Effector memory CD8-positive, alpha-beta T cell (primary cell): ENCODE data around the gene P2RX2.

Experiments
- ATAC-seq: fragments of 150-1000 bp; cut with Tn5 transposase; replicated peaks from 2 replicates; pipeline ENCODE4 v1.10.0; 2021; ENCODE audit warnings: mild to moderate bottlenecking, moderate library complexity
- DNase-seq, 3 experiments: peaks; one replicate each; pipeline ENCODE4 v3.0.0; 2021
- H3K27ac Mint-ChIP-seq, 2 donors: one replicate each; pipeline ENCODE4 v1.8.0; 2022; ENCODE audit warnings: mild to moderate bottlenecking in 2 of 2, mixed read lengths in 2 of 2, moderate library complexity in 2 of 2
- H3K27me3 Mint-ChIP-seq, 2 donors: one replicate each; pipeline ENCODE4 v1.8.0; 2022; ENCODE audit warnings: mixed read lengths in 2 of 2
- H3K36me3 Mint-ChIP-seq: one replicate; pipeline ENCODE4 v1.8.0; 2022; ENCODE audit warnings: mild to moderate bottlenecking, moderate library complexity, mixed read lengths; ENCODE audit not compliant: insufficient read depth
- H3K4me1 Mint-ChIP-seq, 2 donors: one replicate each; pipeline ENCODE4 v1.8.0; 2022; ENCODE audit warnings: low read depth in 2 of 2, mixed read lengths in 2 of 2
- H3K4me3 Mint-ChIP-seq, 2 donors: one replicate each; pipeline ENCODE4 v1.8.0; 2022; ENCODE audit warnings: mild to moderate bottlenecking in 2 of 2, mixed read lengths in 2 of 2, moderate library complexity in 2 of 2
- H3K9me3 Mint-ChIP-seq, 2 donors: one replicate each; pipeline ENCODE4 v1.8.0; 2022; ENCODE audit warnings: mixed read lengths in 2 of 2

Gene P2RX2

GRCh38 chr12:132622437-132623071 is 4.0 kb downstream of the P2RX2 start:
- Mint-ChIP-seq H3K9me3 (no peaks in the 10 kb centered on the region), H3K36me3 (no peaks in the 10 kb centered on the region), H3K4me3 (no peak overlapping the region), H3K27me3 (peaks cover 8 to 10% of the 10 kb centered on the region in 2 donors), H3K27ac (no peak overlapping the region), H3K4me1 (peaks cover 4 to 10% of the 10 kb centered on the region in 2 donors)
- ATAC-seq: no peak
- DNase-seq: no peak

DNA sequence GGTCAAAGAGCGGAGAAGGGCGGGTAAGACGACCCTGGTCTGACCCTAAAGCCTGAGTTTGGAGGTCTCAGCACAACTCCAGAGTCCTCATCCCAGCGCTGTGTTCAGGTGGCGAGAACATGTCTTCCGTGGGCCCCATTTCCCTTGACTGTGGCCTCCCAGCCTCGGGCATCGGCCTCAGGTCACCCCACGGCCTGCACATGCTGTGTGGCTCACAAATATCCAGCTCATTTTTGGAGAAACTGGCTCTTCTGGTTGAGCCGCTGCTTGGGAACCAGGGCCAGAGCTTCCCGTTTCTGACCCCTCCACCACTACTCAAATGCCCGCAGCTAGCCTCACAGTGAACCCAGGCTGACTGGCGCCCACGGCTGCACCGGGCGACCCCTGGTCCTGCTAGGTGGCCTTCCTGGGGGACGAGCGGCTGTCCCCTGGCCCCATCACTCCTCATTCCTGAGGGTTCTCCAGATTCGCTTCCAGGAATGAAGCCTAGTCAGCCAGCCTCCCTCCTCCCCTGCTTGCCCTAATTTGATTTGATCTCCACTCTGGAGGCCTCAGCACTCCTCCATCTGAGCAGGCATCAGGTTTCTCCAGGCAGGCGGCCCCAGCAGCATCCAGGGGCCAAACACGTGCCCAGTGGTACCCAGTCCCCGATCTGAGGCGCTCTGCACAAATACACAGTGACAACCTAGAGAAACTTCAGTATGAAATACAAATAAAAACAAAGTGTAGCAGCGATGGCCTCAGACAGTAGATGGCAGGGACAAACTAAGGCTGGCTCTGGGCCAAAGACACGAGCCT is 4.7 kb downstream of the P2RX2 start:
- DNase-seq: no peak
- Mint-ChIP-seq H3K9me3 (no peaks in the 10 kb centered on the region), H3K27ac (peak overlapping the region; percentile 49 to 66), H3K27me3 (peaks cover under 1 to 2% of the 10 kb centered on the region in 2 donors), H3K4me3 (no peak overlapping the region), H3K36me3 (no peaks in the 10 kb centered on the region), H3K4me1 (peaks cover 4 to 7% of the 10 kb centered on the region in 2 donors)
- no peak for ATAC-seq

DNA sequence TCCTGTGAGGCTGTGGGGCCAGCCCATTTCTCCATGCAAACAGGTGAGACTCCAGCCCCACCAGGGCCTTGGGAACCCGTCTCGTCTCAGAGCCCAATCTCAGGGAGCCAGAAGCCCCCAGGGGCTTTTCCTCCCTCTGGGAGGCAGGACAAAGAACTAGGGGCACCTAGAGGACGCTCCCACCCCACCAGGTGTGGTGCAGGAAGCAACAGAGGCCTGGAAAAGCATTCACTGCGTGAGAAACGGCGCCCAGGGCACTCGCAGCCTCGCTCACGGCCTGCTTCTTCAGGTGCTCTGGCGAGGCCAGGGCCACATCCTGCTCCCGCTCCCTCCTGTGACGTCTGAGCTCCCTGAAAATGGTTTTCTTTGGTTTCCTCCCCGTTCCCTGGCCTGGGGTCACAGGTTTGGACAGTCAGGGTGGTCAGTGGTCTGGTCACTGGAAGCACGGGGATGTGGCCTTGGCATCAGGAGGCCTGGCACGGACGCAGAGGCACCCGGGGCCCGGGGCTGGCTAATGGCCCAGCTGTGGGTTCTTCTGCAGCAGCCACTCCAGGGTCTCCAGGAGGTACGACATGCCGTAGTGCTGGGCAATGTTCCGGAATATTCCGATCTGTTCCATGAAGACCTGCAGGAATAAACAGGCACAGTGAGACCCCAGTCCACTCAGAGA is 5.7 kb downstream of the P2RX2 start:
- no peak for ATAC-seq
- no peak overlapping the region for H3K4me3 Mint-ChIP-seq
- H3K4me1 Mint-ChIP-seq: peaks cover 4 to 7% of the 10 kb centered on the region in 2 donors
- H3K9me3 Mint-ChIP-seq: no peaks in the 10 kb centered on the region
- no peaks in the 10 kb centered on the region for H3K36me3 Mint-ChIP-seq
- no peak for DNase-seq
- no peaks in the 10 kb centered on the region for H3K27me3 Mint-ChIP-seq
- H3K27ac Mint-ChIP-seq: peak overlapping the region in 1 of 2 donors; percentile 49

DNA sequence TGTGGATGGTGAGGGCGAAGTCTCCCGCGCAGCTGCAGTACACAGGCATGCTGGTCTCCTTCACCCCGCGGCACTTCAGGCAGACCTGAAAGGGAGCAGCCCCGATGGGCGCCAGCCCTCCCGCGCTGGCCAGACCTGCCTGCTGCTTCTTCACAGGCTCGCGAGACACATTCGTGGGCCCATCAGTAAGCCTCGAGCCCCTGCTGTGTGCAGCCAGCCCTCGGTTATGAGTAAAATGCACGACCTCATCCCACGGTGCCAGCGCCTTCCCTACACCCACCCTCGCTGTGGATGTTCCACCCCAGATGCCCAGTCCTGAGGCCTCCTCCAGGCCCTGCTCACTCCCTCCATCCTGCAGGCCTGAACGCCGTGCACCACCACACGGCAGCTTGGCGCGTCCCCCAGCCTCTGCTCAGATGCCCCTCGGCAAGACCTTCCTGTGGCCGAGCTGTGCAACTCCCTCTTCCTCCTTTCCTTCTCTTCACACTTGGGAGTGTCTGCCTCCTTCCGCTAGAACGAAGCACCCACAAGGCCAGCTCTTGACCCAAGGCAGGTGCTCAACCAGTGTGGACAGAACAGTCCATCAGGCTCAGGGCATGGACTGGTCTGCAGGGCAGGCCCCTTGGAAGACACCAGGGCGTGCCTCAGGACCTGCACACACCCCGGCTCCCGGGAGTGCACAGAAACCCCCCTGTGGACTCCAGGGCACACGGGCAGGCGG is 6.5 kb downstream of the P2RX2 start:
- Mint-ChIP-seq H3K4me3 (no peak overlapping the region), H3K27ac (peak overlapping the region in 1 of 2 donors; percentile 68), H3K4me1 (peaks cover 4 to 7% of the 10 kb centered on the region in 2 donors), H3K27me3 (no peaks in the 10 kb centered on the region), H3K9me3 (no peaks in the 10 kb centered on the region), H3K36me3 (no peaks in the 10 kb centered on the region)
- DNase-seq (no peak), ATAC-seq (no peak)

DNA sequence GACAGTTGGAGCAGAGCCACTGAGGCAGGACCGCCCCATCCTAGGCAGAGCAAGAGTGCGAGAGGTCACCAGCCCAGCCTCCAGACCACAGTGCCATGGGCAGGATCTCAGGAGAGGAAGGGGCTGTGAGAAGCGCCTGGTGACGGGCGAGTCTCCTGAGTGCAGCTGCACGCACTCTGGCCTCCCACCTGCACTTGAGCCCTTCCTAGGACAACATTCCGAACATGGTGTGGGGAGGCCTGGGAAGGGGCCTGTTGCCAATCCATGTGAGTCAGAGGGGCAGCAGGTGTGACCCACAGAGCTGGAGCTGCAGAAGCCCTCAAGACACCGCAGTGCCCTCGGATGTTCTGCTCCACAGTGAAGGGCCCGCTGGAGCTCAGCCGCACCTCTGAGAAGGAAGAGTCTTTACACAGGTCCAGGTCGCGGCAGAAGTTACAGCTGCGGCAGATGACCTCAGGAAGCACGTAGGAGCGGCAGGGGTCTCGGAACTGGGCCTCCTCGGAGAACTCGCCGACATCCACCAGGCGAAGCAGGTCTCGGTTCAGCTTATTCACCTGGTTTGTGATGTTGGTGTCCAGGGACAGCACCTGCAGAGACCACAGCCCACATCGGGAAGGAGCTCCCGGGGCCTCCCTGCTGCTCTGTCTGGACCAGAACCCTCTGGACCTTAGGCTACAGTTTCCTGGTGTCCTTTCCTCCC is 7.3 kb downstream of the P2RX2 start:
- H3K4me3 Mint-ChIP-seq: no peak overlapping the region
- H3K9me3 Mint-ChIP-seq: no peaks in the 10 kb centered on the region
- DNase-seq (no peak), ATAC-seq (no peak)
- H3K27me3 Mint-ChIP-seq: no peaks in the 10 kb centered on the region
- H3K36me3 Mint-ChIP-seq: no peaks in the 10 kb centered on the region
- H3K4me1 Mint-ChIP-seq: peaks cover 4 to 7% of the 10 kb centered on the region in 2 donors
- no peak overlapping the region for H3K27ac Mint-ChIP-seq

- H3K27ac Mint-ChIP-seq: no peak overlapping the region
- H3K4me3 Mint-ChIP-seq: no peak overlapping the region
- no peak for ATAC-seq
- DNase-seq: no peak
- no peaks in the 10 kb centered on the region for H3K4me1 Mint-ChIP-seq
- peaks cover 7% of the 10 kb centered on the region for H3K36me3 Mint-ChIP-seq
- no peaks in the 10 kb centered on the region for H3K9me3 Mint-ChIP-seq
- no peaks in the 10 kb centered on the region for H3K27me3 Mint-ChIP-seq
These were observed 10.8 kb downstream of the P2RX2 start for GRCh38 chr12:132629330-132629729.

- H3K27me3 Mint-ChIP-seq: no peaks in the 10 kb centered on the region
- ATAC-seq (no peak), DNase-seq (no peak)
- H3K36me3 Mint-ChIP-seq: peaks cover 7% of the 10 kb centered on the region
- no peak overlapping the region for H3K4me3 Mint-ChIP-seq
- no peak overlapping the region for H3K27ac Mint-ChIP-seq
- no peaks in the 10 kb centered on the region for H3K9me3 Mint-ChIP-seq
- no peaks in the 10 kb centered on the region for H3K4me1 Mint-ChIP-seq
These were observed 12.1 kb downstream of the P2RX2 start for GRCh38 chr12:132630672-132631071.

- Mint-ChIP-seq H3K27me3 (no peaks in the 10 kb centered on the region), H3K4me1 (no peaks in the 10 kb centered on the region), H3K9me3 (no peaks in the 10 kb centered on the region), H3K36me3 (peaks cover 7% of the 10 kb centered on the region), H3K27ac (no peak overlapping the region), H3K4me3 (no peak overlapping the region)
- DNase-seq (no peak), ATAC-seq (no peak)
These were observed 13.1 kb downstream of the P2RX2 start for GRCh38 chr12:132631666-132632065.

DNA sequence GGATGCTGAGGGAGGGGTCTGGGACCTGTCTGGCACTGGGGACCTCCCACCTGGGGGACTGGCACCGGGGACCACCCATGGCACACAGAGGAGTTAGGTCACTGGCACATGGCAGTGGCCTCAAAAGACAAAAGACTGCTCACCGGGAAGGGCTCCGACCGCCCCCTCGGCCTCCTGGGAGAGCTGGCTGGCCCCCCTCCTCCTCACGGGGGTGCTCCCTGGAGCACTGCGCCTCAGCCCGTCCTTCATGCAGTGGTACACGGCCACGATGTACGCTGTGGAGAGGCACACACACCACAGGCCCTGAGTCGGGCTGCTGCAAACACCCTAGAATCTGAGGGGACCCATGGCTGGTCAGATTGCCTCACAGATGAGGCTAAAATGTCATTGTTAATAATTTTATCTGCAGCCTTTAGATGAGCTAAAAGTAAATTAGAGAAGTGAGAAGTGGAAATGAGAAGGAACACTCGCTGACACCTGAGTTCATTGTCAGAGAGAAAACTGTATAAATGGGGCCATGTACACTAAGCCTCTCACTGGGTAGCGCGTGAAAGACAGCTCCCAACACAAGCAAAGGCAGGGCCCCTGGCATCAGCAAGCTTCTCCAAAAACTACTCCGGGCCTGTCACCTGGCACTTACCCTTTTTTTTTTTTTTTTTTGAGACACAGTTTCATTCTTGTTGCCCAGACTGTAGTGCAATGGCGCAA is 14.1 kb downstream of the P2RX2 start:
- no peaks in the 10 kb centered on the region for H3K27me3 Mint-ChIP-seq
- H3K27ac Mint-ChIP-seq: peak overlapping the region; percentile 24 to 62
- peaks cover 7% of the 10 kb centered on the region for H3K36me3 Mint-ChIP-seq
- H3K4me1 Mint-ChIP-seq: no peaks in the 10 kb centered on the region
- H3K9me3 Mint-ChIP-seq: no peaks in the 10 kb centered on the region
- ATAC-seq (no peak), DNase-seq (no peak)
- no peak overlapping the region for H3K4me3 Mint-ChIP-seq

DNA sequence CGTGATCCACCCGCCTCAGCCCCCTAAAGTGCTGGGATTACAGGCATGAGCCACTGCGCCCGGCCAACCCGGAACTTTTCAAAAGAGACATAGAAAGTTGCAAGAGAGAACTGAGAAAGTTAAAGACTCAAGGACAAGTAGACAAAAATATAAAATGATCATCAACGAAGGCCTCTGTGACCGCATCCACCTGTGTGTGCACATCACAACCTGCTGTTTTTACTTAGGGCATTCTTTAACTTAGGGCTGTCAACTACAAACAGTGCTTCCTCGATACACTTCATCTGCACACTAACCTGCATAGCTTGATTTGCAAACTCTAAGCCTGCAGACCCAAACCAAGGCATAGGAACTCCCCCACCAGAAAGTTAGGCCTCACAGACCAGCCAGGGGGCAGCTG is 14.8 kb downstream of the P2RX2 start:
- Mint-ChIP-seq H3K27me3 (no peaks in the 10 kb centered on the region), H3K4me1 (no peaks in the 10 kb centered on the region), H3K4me3 (no peak overlapping the region), H3K27ac (no peak overlapping the region), H3K9me3 (no peaks in the 10 kb centered on the region), H3K36me3 (peaks cover 7% of the 10 kb centered on the region)
- DNase-seq (no peak), ATAC-seq (no peak)

- peaks cover 7% of the 10 kb centered on the region for H3K36me3 Mint-ChIP-seq
- peak overlapping the region in 1 of 2 donors; percentile 42 for H3K27ac Mint-ChIP-seq
- no peaks in the 10 kb centered on the region for H3K27me3 Mint-ChIP-seq
- no peaks in the 10 kb centered on the region for H3K9me3 Mint-ChIP-seq
- no peak overlapping the region for H3K4me3 Mint-ChIP-seq
- ATAC-seq (no peak), DNase-seq (no peak)
- H3K4me1 Mint-ChIP-seq: no peaks in the 10 kb centered on the region
These were observed 15.3 kb downstream of the P2RX2 start for GRCh38 chr12:132633901-132634300.

GRCh38 chr12:132634411-132634990 is 15.9 kb downstream of the P2RX2 start:
- Mint-ChIP-seq H3K27ac (peak overlapping the region in 1 of 2 donors; percentile 42), H3K27me3 (no peaks in the 10 kb centered on the region), H3K4me3 (no peak overlapping the region), H3K36me3 (peaks cover 7% of the 10 kb centered on the region), H3K4me1 (peaks cover 0 to 4% of the 10 kb centered on the region in 2 donors), H3K9me3 (no peaks in the 10 kb centered on the region)
- DNase-seq (no peak), ATAC-seq (no peak)
